OCI-LY1 (cell line): ENCODE data around the gene FRMD4A.

Experiments used
- H2AFZ ChIP-seq: fragments of 200-600 bp; sonication (generic), shearing (Covaris generic); 2 replicates; pipeline ENCODE4 v1.6.0; 2014; ENCODE audit warnings: antibody characterized with exemption, mild to moderate bottlenecking, low read length
- H3F3A ChIP-seq: fragments of 200-600 bp; sonication (generic), shearing (Covaris generic); 2 replicates; pipeline ENCODE4 v1.6.0; 2014; ENCODE audit warnings: mild to moderate bottlenecking, antibody characterized with exemption, low read length, moderate library complexity; ENCODE audit not compliant: insufficient read depth
- H3K27ac ChIP-seq: fragments of 200-600 bp; sonication (generic); 2 replicates; pipeline ENCODE4 v1.5.1; 2014; ENCODE audit warnings: low read length, mixed run types, mild to moderate bottlenecking, low read depth; ENCODE audit not compliant: poor library complexity, severe bottlenecking
- H3K27me3 ChIP-seq: fragments of 200-600 bp; sonication (generic); 2 replicates; pipeline ENCODE4 v1.6.0; 2014; ENCODE audit warnings: antibody characterized with exemption, mild to moderate bottlenecking, low read length, moderate library complexity; ENCODE audit not compliant: insufficient read depth
- H3K36me3 ChIP-seq: fragments of 200-600 bp; sonication (generic); 2 replicates; pipeline ENCODE4 v1.6.1; 2014; ENCODE audit warnings: mild to moderate bottlenecking, antibody characterized with exemption, low read length, moderate library complexity, mixed read lengths; ENCODE audit not compliant: insufficient read depth
- H3K4me1 ChIP-seq: fragments of 200-600 bp; sonication (generic); 2 replicates; pipeline ENCODE4 v1.5.1; 2014; ENCODE audit warnings: mild to moderate bottlenecking, low read length, moderate library complexity; ENCODE audit not compliant: insufficient read depth, severe bottlenecking
- H3K4me2 ChIP-seq: fragments of 200-600 bp; sonication (generic), shearing (Covaris generic); 2 replicates; pipeline ENCODE4 v1.6.1; 2014; ENCODE audit warnings: low read length
- H3K4me3 ChIP-seq: fragments of 200-600 bp; sonication (generic); 2 replicates; pipeline ENCODE4 v1.5.1; 2014; ENCODE audit warnings: low read length, low read depth, mild to moderate bottlenecking, mixed read lengths; ENCODE audit not compliant: poor library complexity, severe bottlenecking
- H3K79me2 ChIP-seq: fragments of 200-600 bp; shearing (Covaris generic); 2 replicates; pipeline ENCODE4 v1.6.1; 2016; ENCODE audit warnings: mixed run types, low read length, mixed read lengths; ENCODE audit not compliant: insufficient read depth
- H3K9ac ChIP-seq: fragments of 200-600 bp; sonication (generic), shearing (Covaris generic); 2 replicates; pipeline ENCODE4 v1.6.1; 2014; ENCODE audit warnings: mild to moderate bottlenecking, low read length, mixed read lengths
- H3K9me2 ChIP-seq: fragments of 200-600 bp; sonication (generic), shearing (Covaris generic); 2 replicates; pipeline ENCODE4 v1.6.1; 2014; ENCODE audit warnings: low read depth, mild to moderate bottlenecking, low read length, mixed read lengths
- H3K9me3 ChIP-seq: fragments of 200-600 bp; shearing (Covaris generic); 2 replicates; pipeline ENCODE4 v1.6.1; 2014; ENCODE audit warnings: low read length, mixed read lengths
- H4K20me1 ChIP-seq: fragments of 200-600 bp; sonication (generic), shearing (Covaris generic); 2 replicates; pipeline ENCODE4 v1.6.0; 2016; ENCODE audit warnings: mild to moderate bottlenecking, low read length; ENCODE audit not compliant: insufficient read depth
- CTCF ChIP-seq: fragments of 200-600 bp; sonication (generic), shearing (Covaris generic); IDR thresholded peaks from 2 replicates; pipeline ENCODE4 v1.5.1; 2017; ENCODE audit warnings: mild to moderate bottlenecking, antibody characterized with exemption, low read length, moderate library complexity, mixed read lengths
- EZH2 ChIP-seq: fragments of 200-600 bp; sonication (generic), shearing (Covaris generic); IDR thresholded peaks from 2 replicates; pipeline ENCODE4 v1.8.0; 2017; ENCODE audit warnings: borderline replicate concordance, mixed run types, mild to moderate bottlenecking, antibody characterized with exemption, low read length, moderate library complexity, mixed read lengths

FRMD4A gene

GRCh38 chr10:14306190-14306589 lies 24.5 kb downstream of the FRMD4A start:
- Histone ChIP-seq H3K9me2 (no peaks in the 10 kb centered on the region), H3K4me1 (no peaks in the 10 kb centered on the region), H2AFZ (no peak overlapping the region), H3K79me2 (no peaks in the 10 kb centered on the region), H3K9ac (no peak overlapping the region), H3K27ac (no peak overlapping the region), H3K9me3 (no peaks in the 10 kb centered on the region), H3K4me3 (no peak overlapping the region), H3K4me2 (no peak overlapping the region), H3K27me3 (no peaks in the 10 kb centered on the region), H3F3A (no peaks in the 10 kb centered on the region), H4K20me1 (no peaks in the 10 kb centered on the region), H3K36me3 (no peaks in the 10 kb centered on the region)
- TF ChIP-seq EZH2: no peak
- TF ChIP-seq CTCF: no peak

- Histone ChIP-seq H3K27me3 (no peaks in the 10 kb centered on the region), H3K4me1 (no peaks in the 10 kb centered on the region), H3K9ac (no peak overlapping the region), H3K79me2 (no peaks in the 10 kb centered on the region), H2AFZ (no peak overlapping the region), H3K9me3 (no peaks in the 10 kb centered on the region), H4K20me1 (no peaks in the 10 kb centered on the region), H3K4me2 (no peak overlapping the region), H3K9me2 (no peaks in the 10 kb centered on the region), H3F3A (no peaks in the 10 kb centered on the region), H3K4me3 (no peak overlapping the region), H3K36me3 (no peaks in the 10 kb centered on the region), H3K27ac (no peak overlapping the region)
- no peak for TF ChIP-seq EZH2
- TF ChIP-seq CTCF: no peak
These were observed 26.7 kb downstream of the FRMD4A start for GRCh38 chr10:14304046-14304445.

- no peaks in the 10 kb centered on the region for H3K79me2 ChIP-seq
These were observed 28.7 kb downstream of the FRMD4A start for GRCh38 chr10:14302035-14302434.

More at GRCh38 chr10:14302035-14302434, 28.7 kb downstream of the FRMD4A start:
- no peak overlapping the region for H3K4me3 ChIP-seq
- no peaks in the 10 kb centered on the region for H3F3A ChIP-seq
- H3K4me1 ChIP-seq: no peaks in the 10 kb centered on the region
- no peak overlapping the region for H2AFZ ChIP-seq
- no peak overlapping the region for H3K4me2 ChIP-seq
- H3K9me3 ChIP-seq: no peaks in the 10 kb centered on the region
- H3K27ac ChIP-seq: no peak overlapping the region
- H3K9ac ChIP-seq: no peak overlapping the region
- no peaks in the 10 kb centered on the region for H4K20me1 ChIP-seq
- H3K9me2 ChIP-seq: no peaks in the 10 kb centered on the region
- H3K36me3 ChIP-seq: no peaks in the 10 kb centered on the region
- no peak for TF ChIP-seq EZH2
- 0 out of 2 replicates have a peak, but pooled peaks have one; percentile 8 for TF ChIP-seq CTCF
- H3K27me3 ChIP-seq: no peaks in the 10 kb centered on the region
